Neural cell (in vitro differentiated cells): Measurements from ENCODE around the gene KRTAP5-8. TPM values are rescaled to one million over a fixed set of nuclear protein-coding genes. Genes with fewer than 3 reads are reported as not detected.
"Not testable (repeated sequence)": the region's sequence is repeated elsewhere in the genome, so short reads cannot be mapped to it uniquely, and the experiment has no call there.

Experiments used
- H2AFZ ChIP-seq: fragments of 200-600, 300-800 bp; sonication (generic), shearing (Covaris generic); 2 replicates; pipeline ENCODE4 v1.6.0; 2014; ENCODE audit warnings: low read depth, mild to moderate bottlenecking, antibody characterized with exemption, low read length, moderate library complexity
- H3F3A ChIP-seq: fragments of 200-600 bp; shearing (Covaris generic); 2 replicates; pipeline ENCODE4 v1.6.1; 2016; ENCODE audit warnings: mild to moderate bottlenecking, moderate library complexity, mixed read lengths, antibody characterized with exemption, low read length; ENCODE audit not compliant: insufficient read depth, poor library complexity, severe bottlenecking
- H3K27ac ChIP-seq: fragments of 200-600, 300-800 bp; sonication (generic), shearing (Covaris generic); 2 replicates; pipeline ENCODE4 v1.5.1; 2014; ENCODE audit warnings: mild to moderate bottlenecking, low read length, moderate library complexity
- H3K27me3 ChIP-seq: fragments of 300-800, 200-600 bp; sonication (generic), shearing (Covaris generic); 2 replicates; pipeline ENCODE4 v1.6.0; 2014; ENCODE audit warnings: mild to moderate bottlenecking, low read depth, low read length, moderate library complexity; ENCODE audit not compliant: insufficient read depth
- H3K36me3 ChIP-seq: fragments of 300-800, 200-600 bp; sonication (generic), shearing (Covaris generic); 2 replicates; pipeline ENCODE4 v1.5.1; 2014; ENCODE audit warnings: mild to moderate bottlenecking, antibody characterized with exemption, low read length, moderate library complexity; ENCODE audit not compliant: insufficient read depth
- H3K4me2 ChIP-seq: fragments of 300-800, 200-600 bp; sonication (generic), shearing (Covaris generic); 2 replicates; pipeline ENCODE4 v1.6.0; 2014; ENCODE audit warnings: mild to moderate bottlenecking, low read length
- H3K4me3 ChIP-seq: fragments of 300-800, 200-600 bp; sonication (generic), shearing (Covaris generic); 2 replicates; pipeline ENCODE4 v1.5.1; 2014; ENCODE audit warnings: mild to moderate bottlenecking, low read length, moderate library complexity
- H3K79me2 ChIP-seq: fragments of 200-600 bp; shearing (Covaris generic); replicated peaks from 2 replicates; pipeline ENCODE4 v1.6.0; 2014; ENCODE audit warnings: mild to moderate bottlenecking, low read length, moderate library complexity; ENCODE audit not compliant: insufficient read depth
- H3K9ac ChIP-seq: fragments of 300-800, 200-600 bp; sonication (generic), shearing (Covaris generic); 2 replicates; pipeline ENCODE4 v1.6.1; 2016; ENCODE audit warnings: mild to moderate bottlenecking, low read length, mixed read lengths
- H3K9me2 ChIP-seq: fragments of 200-600 bp; shearing (Covaris generic); 2 replicates; pipeline ENCODE4 v1.6.1; 2016; ENCODE audit warnings: mild to moderate bottlenecking, low read length, mixed read lengths; ENCODE audit not compliant: insufficient read depth
- H3K9me3 ChIP-seq: fragments of 200-600, 300-800 bp; sonication (generic), shearing (Covaris generic); 2 replicates; pipeline ENCODE4 v1.6.1; 2016; ENCODE audit warnings: mild to moderate bottlenecking, mixed run types, low read length, moderate library complexity, mixed read lengths
- H4K20me1 ChIP-seq: fragments of 200-600 bp; shearing (Covaris generic); 2 replicates; pipeline ENCODE4 v1.6.1; 2016; ENCODE audit warnings: mild to moderate bottlenecking, mixed run types; ENCODE audit not compliant: insufficient read depth
- EP300 ChIP-seq: fragments of 450-650 bp; conservative IDR thresholded peaks from 2 replicates; pipeline ENCODE4 v1.6.1; 2014; ENCODE audit warnings: antibody characterized with exemption, mild to moderate bottlenecking, moderate library complexity; ENCODE audit not compliant: poor library complexity, severe bottlenecking
- EZH2 ChIP-seq: fragments of 200-600, 300-800 bp; shearing (Covaris generic), sonication (generic); IDR thresholded peaks from 2 replicates; pipeline ENCODE4 v1.6.1; 2014; ENCODE audit warnings: antibody characterized with exemption, low read length, borderline replicate concordance, mild to moderate bottlenecking; ENCODE audit not compliant: insufficient read depth, poor library complexity, severe bottlenecking
- MXI1 ChIP-seq: fragments of 450-650 bp; conservative IDR thresholded peaks from 2 replicates; pipeline ENCODE4 v1.6.1; 2014; ENCODE audit warnings: antibody characterized with exemption, mild to moderate bottlenecking; ENCODE audit not compliant: poor library complexity, severe bottlenecking
- POLR2AphosphoS5 ChIP-seq: IDR thresholded peaks from 2 replicates; pipeline ENCODE4 v1.6.1; 2012
- RAD21 ChIP-seq: fragments of 450-650 bp; conservative IDR thresholded peaks from 2 replicates; pipeline ENCODE4 v1.6.1; 2014; ENCODE audit warnings: antibody characterized with exemption, mild to moderate bottlenecking, moderate library complexity
- SMC3 ChIP-seq: fragments of 450-650 bp; conservative IDR thresholded peaks from 2 replicates; pipeline ENCODE4 v1.6.1; 2014; ENCODE audit warnings: antibody characterized with exemption, mild to moderate bottlenecking, moderate library complexity; ENCODE audit not compliant: poor library complexity
- TAF1 ChIP-seq: IDR thresholded peaks from 2 replicates; pipeline ENCODE4 v1.6.1; 2012; ENCODE audit warnings: low read depth
- polyA plus RNA-seq: library from polyadenylated mRNA; depleted of rRNA; stranded (reverse); fragments of >200 nt; gene quantifications from 2 replicates; pipeline ENCODE4 v1.2.3, GENCODE V29; 2014
- TF ChIP-seq, protein P1 (sequence below): fragments of 450-650 bp; IDR thresholded peaks from 2 replicates; pipeline ENCODE4 v1.5.1; 2014; ENCODE audit warnings: antibody characterized with exemption, mild to moderate bottlenecking, moderate library complexity; ENCODE audit not compliant: poor library complexity, severe bottlenecking
- TF ChIP-seq, protein P2 (sequence below): IDR thresholded peaks from 2 replicates; pipeline ENCODE4 v1.6.1; 2012; ENCODE audit warnings: borderline replicate concordance

Gene KRTAP5-8
- polyA plus RNA-seq, 1 donor from 2014 or later, result not detected

DNA sequence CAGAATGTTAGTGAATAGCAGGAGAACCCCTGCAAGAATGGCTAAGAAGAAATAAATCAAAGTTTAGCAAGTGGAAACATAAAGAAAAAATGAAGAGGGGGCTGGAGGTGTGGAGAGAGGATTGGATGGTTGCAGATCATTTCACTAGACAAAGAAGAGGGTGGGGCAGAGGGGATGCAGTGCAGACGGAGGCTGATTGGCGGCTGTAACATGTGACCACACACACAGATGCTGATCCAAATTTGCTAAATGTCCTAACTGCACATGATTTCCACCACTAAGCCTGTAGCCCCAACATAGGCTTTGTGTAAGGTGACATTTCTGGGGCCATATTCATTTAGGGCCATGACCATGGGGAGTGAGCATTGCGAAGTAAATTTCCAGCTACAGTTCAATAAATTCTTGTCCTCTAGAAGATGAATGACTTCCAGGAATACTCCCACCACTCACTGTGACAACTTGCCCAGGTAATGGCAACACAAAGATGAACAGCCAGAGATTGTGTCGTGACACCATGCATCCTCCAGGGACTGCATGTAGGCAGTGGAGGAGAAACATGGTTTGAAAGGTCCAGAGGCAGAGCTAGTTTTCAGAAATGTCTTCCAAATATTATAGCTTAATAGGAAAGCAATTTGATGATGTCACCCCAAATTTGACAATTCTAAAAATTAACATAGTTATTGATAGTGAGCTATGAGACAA is 38.0 kb downstream of the KRTAP5-8 start:
- Histone ChIP-seq H3K9me2 (no peaks in the 10 kb centered on the region), H3K27ac (no peak overlapping the region), H3K79me2 (no peaks in the 10 kb centered on the region), H3K27me3 (no peaks in the 10 kb centered on the region), H3K4me2 (no peak overlapping the region), H2AFZ (no peak overlapping the region), H3K4me3 (no peak overlapping the region), H4K20me1 (no peaks in the 10 kb centered on the region), H3K9ac (no peak overlapping the region), H3K36me3 (no peaks in the 10 kb centered on the region), H3F3A (no peaks in the 10 kb centered on the region), H3K9me3 (no peaks in the 10 kb centered on the region)
- TF ChIP-seq MXI1, result no peak
- TF ChIP-seq POLR2AphosphoS5, result peak; percentile 32
- TF ChIP-seq TAF1, result no peak
- TF ChIP-seq EZH2, result no peak
- TF ChIP-seq SMC3, result no peak
- TF ChIP-seq RAD21, result no peak
- no peak for TF ChIP-seq EP300
- TF ChIP-seq, protein P1, sequence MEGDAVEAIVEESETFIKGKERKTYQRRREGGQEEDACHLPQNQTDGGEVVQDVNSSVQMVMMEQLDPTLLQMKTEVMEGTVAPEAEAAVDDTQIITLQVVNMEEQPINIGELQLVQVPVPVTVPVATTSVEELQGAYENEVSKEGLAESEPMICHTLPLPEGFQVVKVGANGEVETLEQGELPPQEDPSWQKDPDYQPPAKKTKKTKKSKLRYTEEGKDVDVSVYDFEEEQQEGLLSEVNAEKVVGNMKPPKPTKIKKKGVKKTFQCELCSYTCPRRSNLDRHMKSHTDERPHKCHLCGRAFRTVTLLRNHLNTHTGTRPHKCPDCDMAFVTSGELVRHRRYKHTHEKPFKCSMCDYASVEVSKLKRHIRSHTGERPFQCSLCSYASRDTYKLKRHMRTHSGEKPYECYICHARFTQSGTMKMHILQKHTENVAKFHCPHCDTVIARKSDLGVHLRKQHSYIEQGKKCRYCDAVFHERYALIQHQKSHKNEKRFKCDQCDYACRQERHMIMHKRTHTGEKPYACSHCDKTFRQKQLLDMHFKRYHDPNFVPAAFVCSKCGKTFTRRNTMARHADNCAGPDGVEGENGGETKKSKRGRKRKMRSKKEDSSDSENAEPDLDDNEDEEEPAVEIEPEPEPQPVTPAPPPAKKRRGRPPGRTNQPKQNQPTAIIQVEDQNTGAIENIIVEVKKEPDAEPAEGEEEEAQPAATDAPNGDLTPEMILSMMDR, result no peak

DNA sequence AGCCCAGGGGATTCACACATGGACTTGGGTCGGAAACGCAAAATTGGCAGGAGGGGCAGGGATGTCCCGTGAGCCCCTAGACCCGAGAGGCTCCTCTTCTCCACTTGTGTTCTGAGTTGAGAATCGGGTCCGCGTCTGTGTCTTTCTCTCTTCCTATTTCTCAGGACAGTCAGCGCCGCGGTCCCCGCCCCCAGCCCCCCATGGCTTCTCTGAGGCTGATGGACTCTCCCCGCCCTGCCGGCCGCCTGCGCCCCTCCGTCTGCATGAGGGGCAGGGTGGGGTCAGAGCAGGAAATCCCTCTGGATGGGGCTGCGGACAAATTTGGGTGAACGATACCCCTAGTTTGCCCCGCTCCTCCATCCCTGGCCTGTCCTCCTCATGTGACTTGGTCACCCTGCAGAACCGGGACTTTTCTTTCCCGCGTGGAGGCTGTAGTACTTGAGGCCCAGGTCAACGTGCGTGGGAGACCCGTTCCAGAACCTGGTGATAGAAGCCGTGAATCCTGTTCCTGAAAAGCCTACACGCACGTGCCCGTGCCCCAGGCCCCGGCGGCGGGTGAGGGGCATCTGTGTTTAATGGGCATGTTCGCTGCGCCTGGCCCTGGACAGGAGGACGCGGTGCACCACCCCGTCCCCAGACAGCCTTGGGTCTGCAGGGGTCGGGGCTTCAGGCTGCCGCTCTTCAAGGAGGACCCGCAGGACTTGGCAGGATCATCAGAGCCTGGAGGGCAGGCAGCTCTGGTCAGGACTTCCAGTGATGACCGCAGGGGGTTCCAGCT is 39.1 kb downstream of the KRTAP5-8 start:
- not testable (repeated sequence) for H3K9ac ChIP-seq, H3K79me2 ChIP-seq, H3K9me3 ChIP-seq, H3K27ac ChIP-seq, H2AFZ ChIP-seq, H3K4me2 ChIP-seq, H4K20me1 ChIP-seq, H3K4me3 ChIP-seq, H3K9me2 ChIP-seq, H3K36me3 ChIP-seq, H3K27me3 ChIP-seq, H3F3A ChIP-seq

DNA sequence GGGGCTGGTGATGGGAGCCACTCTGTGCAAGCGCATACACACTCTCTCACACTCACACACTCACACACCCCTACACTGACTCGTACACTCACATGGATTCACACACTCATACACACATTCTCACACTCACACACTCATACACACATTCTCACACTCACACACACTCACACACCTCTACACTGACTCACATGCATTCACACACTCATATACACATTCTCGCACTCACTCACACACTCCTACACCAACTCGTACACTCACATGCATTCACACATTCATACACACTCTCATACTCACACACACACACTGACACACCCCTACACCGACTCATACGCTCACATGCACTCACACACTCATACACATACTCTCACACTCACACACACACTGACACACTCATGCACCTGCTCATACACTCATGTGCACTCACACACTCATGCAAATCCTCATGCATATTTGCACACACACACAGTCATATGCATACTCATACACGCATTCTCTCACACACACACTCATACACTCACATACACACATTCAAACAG is 39.7 kb downstream of the KRTAP5-8 start:
- Histone ChIP-seq H3K79me2 (no peaks in the 10 kb centered on the region), H3F3A (no peaks in the 10 kb centered on the region)

More for the DNA sequence above, 39.7 kb downstream of the KRTAP5-8 start:
- H3K9ac ChIP-seq, result no peak overlapping the region
- H3K4me2 ChIP-seq, result no peak overlapping the region
- H3K4me3 ChIP-seq, result no peak overlapping the region
- no peaks in the 10 kb centered on the region for H4K20me1 ChIP-seq
- H2AFZ ChIP-seq, result no peak overlapping the region
- no peaks in the 10 kb centered on the region for H3K9me3 ChIP-seq
- no peaks in the 10 kb centered on the region for H3K27me3 ChIP-seq
- no peaks in the 10 kb centered on the region for H3K9me2 ChIP-seq
- H3K27ac ChIP-seq, result no peak overlapping the region
- no peaks in the 10 kb centered on the region for H3K36me3 ChIP-seq
- TF ChIP-seq POLR2AphosphoS5 (no peak), EZH2 (no peak), TAF1 (no peak), RAD21 (no peak), MXI1 (no peak), SMC3 (no peak), EP300 (no peak)
- TF ChIP-seq, protein P1, result no peak
- TF ChIP-seq, protein P2, sequence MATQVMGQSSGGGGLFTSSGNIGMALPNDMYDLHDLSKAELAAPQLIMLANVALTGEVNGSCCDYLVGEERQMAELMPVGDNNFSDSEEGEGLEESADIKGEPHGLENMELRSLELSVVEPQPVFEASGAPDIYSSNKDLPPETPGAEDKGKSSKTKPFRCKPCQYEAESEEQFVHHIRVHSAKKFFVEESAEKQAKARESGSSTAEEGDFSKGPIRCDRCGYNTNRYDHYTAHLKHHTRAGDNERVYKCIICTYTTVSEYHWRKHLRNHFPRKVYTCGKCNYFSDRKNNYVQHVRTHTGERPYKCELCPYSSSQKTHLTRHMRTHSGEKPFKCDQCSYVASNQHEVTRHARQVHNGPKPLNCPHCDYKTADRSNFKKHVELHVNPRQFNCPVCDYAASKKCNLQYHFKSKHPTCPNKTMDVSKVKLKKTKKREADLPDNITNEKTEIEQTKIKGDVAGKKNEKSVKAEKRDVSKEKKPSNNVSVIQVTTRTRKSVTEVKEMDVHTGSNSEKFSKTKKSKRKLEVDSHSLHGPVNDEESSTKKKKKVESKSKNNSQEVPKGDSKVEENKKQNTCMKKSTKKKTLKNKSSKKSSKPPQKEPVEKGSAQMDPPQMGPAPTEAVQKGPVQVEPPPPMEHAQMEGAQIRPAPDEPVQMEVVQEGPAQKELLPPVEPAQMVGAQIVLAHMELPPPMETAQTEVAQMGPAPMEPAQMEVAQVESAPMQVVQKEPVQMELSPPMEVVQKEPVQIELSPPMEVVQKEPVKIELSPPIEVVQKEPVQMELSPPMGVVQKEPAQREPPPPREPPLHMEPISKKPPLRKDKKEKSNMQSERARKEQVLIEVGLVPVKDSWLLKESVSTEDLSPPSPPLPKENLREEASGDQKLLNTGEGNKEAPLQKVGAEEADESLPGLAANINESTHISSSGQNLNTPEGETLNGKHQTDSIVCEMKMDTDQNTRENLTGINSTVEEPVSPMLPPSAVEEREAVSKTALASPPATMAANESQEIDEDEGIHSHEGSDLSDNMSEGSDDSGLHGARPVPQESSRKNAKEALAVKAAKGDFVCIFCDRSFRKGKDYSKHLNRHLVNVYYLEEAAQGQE, result no peak
